NCI-H2107 treated with DMSO at 0.1 percent for 48 hours (cell line): Measurements from ENCODE around the gene DNHD1.

Experiments
- DNase-seq: peaks from one replicate; lab custom pipeline; 2025; ENCODE audit not compliant: unreplicated experiment; lab: John Stamatoyannopoulos, UW

The DNHD1 gene

GRCh38 chr11:6526411-6527135 is 29.5 kb downstream of the DNHD1 start:
- DNase-seq = no peak

DNA sequence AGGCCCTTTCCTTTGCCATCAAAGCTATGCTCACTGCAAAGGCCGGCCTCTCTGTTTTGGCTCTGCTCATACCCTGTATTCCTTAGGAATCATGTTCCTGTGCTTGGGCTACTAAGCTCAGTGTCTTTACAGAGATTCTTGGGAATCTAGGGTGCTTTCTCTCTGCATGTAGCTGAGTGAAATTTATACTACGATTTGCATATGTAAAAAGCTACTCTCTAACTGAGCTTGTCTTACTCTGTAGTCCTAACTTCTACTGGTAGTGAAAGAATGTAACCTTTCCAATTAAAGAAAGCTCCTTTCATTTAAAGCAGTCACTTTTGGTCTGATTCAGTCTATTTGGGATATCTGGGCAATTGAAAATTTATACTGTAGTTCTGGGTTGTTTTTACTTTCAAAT is 32.2 kb downstream of the DNHD1 start:
- no peak for DNase-seq

DNA sequence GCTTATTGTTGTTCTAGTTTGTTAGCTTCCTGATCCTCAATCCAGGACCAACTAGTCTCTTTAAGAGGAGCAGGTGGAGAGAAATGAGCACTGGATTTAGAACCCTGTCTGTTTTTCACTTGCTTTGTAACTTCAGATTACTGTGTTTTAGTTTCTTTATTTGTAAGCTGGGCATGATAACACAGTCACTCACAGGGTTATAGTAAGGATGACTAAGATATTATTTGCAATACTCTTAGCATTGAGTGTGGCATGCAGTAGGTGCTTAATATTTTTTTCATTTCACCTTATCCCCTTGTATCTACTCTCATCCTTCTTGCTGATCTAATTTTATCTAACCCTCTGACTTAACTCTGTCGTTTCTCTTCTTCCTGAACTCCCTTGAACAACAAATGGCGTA is 33.8 kb downstream of the DNHD1 start:
- DNase-seq = no peak

- peak; percentile 50 for DNase-seq
These were observed 34.2 kb downstream of the DNHD1 start for GRCh38 chr11:6531267-6531752.

DNA sequence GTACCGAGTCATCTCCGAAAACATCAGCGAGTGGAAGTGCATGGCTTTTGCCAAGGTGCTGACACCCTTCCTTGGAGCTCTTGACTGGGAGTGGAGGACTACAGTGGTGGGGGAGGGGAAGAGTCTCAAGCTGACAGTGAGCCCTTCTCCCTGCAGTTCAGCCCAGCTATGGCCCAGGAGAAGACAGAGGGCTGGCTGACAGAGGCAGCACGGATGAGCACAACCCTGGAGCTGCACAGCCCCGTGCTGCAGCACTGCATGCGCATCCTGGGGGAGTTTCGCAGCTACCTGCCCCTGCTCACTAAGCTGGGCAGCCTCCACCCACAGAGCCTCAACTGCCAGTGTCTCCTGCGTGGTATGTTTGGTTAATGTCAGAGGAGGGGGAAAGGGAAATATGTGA is 41.4 kb downstream of the DNHD1 start:
- DNase-seq = no peak

DNA sequence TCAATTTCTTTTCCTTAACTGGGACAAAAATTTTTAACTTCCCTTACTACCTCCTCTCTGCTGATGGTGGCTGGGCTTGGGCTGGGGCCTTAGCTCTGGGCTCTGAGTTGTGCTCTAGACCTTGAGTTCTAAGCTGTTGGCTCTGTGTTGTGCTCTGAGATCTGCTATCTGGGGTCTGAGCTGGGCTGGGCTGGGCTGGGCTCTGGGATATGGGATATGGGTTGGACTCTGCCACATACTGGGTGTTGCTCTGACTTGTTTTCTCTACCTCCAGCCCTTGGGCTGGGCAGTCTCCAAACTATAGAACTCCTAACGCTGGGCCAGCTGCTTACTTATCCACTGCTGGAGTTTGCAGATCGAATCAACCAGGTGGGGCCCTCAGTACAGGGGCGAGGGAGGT is 41.9 kb downstream of the DNHD1 start:
- no peak for DNase-seq

DNA sequence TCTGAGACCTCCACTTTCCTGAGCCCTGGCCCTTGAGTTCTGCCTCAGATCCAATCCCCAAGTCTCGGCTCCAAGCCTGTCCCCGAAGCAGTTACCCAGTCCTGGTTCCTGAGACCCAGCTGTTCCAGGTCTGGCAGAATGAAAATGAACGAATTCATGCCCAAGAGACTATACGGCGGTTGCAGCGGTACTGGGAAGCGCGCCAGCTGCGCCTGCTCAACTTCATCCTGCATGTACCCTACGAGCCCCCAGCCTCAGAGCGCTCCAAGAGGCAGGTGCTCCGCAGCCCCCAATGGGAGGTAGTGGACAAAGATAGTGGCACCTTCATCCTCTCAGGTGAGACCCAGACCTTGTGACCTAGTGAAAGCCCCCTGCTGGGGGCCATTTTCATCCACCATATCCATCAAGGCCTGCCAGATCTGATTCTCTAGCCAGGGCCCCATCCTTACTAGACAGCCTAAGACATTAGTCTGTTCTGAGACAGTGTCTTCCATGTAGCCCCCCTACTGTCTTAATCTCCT is 42.7 kb downstream of the DNHD1 start:
- DNase-seq = no peak

- no peak for DNase-seq
These were observed 44.3 kb downstream of the DNHD1 start for GRCh38 chr11:6541356-6541755.

GRCh38 chr11:6542727-6543126 is 45.6 kb downstream of the DNHD1 start:
- no peak for DNase-seq

DNA sequence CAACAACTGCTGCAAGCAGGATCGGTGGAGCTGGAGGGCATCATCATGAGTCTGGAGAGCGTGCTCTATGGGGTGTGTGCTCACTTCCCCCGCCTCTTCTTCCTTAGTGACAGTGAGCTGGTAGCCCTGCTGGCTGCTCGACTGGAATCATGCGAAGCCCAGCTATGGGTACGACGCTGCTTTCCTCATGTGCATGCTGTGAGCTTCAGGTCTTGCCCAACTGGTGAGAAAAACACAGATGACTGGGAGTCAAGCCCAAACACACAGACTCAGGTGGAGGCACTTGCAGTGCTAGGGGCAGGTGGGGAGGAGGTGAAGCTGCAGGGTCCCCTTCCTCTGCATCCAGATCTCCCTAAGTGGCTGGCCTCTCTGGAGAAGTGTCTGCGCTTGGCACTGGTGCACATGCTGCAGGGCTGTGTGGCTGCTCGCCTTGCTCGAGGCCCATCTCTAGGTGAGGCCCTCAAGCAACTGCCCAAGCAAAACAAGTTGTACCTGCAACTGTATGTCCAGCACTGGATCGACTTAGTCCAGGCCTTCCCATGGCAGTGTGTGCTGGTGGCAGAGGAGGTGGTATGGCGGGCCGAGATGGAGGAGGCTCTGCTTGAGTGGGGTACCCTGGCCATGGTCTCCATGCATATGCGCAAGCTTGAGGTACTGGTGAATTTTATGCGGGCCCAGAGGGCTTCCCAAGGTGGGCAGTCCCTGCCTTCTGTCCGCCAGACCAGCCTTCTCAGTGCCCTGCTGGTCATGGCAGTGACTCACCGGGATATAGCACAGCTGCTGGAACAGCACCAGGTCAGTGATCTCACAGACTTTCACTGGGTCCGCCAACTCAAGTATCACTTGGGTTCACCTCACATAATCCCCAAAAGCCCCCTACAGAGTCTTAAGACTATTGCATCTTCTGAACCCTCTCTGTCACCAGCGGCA is 48.1 kb downstream of the DNHD1 start:
- DNase-seq = no peak

DNA sequence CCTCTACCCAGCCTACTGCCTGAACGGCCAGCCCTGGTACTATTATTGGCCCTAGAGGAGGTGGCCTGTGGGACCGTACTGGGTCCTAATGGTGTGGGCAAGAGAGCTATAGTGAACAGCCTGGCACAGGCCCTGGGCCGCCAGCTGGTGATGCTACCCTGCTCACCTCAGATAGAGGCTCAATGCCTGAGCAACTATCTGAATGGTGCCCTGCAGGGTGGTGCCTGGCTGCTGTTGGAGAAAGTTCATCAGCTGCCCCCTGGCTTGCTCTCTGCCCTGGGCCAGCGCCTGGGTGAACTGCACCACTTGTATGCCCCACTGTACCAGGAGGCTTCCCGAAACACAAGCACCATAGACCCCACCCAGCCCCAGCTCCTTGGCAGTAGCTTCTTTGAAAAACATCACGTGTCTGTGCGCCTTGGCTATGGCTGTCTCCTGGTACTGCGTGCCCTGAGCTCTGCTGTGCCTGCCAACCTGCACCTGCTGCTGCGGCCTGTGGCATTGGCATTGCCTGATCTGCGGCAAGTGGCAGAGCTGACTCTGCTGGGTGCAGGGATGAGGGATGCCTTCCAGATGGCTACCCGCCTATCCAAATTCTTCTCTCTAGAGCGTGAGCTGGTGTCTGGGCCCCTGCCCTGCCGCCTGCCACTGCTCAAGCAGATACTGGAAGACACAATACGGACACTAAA is 49.0 kb downstream of the DNHD1 start:
- no peak for DNase-seq

GRCh38 chr11:6546735-6547134 is 49.7 kb downstream of the DNHD1 start:
- DNase-seq = no peak

GRCh38 chr11:6547177-6547576 is 50.1 kb downstream of the DNHD1 start:
- DNase-seq = no peak

GRCh38 chr11:6548121-6548520 is 51.0 kb downstream of the DNHD1 start:
- no peak for DNase-seq

DNA sequence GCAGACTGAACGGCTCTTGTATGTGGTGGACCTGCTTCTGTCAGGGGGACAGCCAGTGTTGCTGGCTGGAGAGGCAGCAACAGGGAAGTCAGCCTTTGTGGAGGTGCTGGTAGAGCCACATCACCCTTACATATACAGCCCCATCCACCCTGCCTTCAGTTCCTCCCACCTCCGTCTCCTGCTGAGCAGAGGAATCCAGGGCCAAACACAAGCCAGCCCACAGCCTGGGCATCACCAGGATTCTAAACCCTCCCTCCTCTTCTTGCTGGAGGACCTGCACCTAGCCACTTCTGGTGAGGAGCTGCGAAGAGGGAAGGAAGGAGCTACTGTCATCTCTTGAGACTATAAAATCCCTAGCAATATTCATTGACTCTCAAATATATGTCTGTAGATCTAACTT is 51.6 kb downstream of the DNHD1 start:
- DNase-seq = no peak

- no peak for DNase-seq
These were observed 56.6 kb downstream of the DNHD1 start for GRCh38 chr11:6553634-6554033.

DNA sequence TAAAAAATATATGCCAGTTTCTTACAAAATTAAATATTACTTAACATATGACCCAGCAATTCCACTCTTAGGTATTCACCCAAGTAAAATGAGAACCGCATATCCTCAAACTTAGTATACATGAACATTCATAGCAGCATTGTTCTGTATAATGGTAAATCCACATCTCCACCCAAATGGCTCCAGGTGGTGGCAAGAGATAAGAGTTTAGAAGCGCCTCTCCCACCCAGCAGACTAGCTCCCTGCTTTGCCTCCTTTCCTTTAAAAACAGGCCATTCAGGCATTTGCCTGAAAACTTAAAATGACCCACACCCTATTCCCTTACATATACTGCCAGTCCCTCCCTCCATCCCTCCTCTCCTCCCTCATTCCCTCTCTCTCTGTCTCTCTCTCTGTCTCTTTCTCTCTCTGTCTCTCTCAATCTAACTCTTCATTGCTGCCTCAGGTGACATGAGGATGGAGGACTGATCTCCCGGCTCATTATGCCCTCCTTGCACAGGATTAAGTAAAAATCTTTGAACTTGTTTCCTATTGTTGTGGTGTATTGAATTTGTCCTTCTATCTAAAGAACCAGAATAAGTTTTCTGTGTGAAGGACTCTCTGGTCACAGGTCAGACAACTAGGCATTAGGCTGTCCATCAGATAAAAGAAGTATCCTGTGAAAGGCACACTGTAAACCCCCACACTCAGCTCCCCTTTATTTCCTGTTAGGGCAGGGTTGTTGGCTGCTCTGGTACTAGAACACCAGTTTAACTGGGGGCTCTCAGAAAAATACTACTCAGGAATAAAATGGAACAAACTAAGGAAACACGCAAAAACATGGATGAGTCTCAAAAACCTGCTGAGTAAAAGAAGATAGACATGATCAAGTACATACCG is 58.0 kb downstream of the DNHD1 start:
- DNase-seq = no peak

DNA sequence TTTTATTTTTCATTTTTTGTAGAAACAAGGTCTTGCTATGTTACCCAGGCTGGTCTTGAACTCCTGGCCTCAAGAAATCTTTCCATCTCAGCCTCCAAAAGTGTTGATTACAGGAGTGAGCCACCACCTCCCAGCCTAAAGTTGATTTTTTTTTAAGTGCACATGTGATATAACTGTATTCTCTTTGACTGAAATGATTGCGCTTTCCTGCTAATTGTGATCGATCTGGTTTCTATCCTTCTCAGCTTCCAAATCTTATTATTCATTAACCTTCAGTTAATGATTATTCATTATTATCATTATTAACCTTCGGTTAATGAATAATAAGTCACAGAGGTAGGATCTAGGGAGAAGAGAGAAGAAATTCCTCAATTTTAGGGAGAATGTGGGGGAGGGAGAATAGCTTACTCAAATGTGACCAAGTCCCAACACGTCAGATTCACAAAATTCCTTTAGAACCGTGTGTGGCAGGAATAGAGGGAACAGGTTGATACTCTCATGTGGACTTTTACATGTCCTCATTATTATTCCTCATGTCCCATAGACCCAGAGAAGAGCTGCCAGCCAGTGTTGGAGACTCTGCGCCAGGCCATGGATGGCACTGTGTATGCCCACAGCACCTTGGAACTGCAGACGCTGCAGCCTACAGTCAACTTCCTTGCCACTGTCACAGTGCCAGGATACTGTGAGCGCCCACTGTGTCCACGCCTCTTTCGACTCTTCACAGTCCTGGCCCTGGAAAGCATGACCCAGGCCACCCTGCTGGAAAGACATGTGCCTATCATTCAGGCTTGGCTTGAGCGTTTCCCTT is 59.3 kb downstream of the DNHD1 start:
- no peak for DNase-seq

- no peak for DNase-seq
These were observed 60.0 kb downstream of the DNHD1 start for GRCh38 chr11:6557063-6557462.
